Calu3 (cell line): ENCODE results near the gene HIC2. TPM values are rescaled to one million over a fixed set of nuclear protein-coding genes. Genes with fewer than 3 reads are reported as not detected.

Experiments used
- BruUV-seq: library from RNA; stranded (reverse); fragments of 400-500 nt; replicated peaks from 2 replicates; lab custom pipeline; 2021; lab: Mats Ljungman, UMichigan
- CTCF ChIA-PET: fragments of 300-600 bp; sonication (Branson Sonifier 250); formaldehyde crosslinking; loops from one replicate; lab custom pipeline; 2022; ENCODE audit warnings: antibody characterized with exemption; lab: Charles Lee
- DNase-seq: peaks from one replicate; pipeline ENCODE4 v3.0.0; 2022
- H3K27ac Mint-ChIP-seq: one replicate; pipeline ENCODE4 v1.8.0; 2022; ENCODE audit warnings: mixed read lengths; ENCODE audit not compliant: unreplicated experiment
- H3K27me3 Mint-ChIP-seq: one replicate; pipeline ENCODE4 v1.8.0; 2022; ENCODE audit warnings: mixed read lengths; ENCODE audit not compliant: unreplicated experiment
- H3K36me3 Mint-ChIP-seq: one replicate; pipeline ENCODE4 v1.8.0; 2022; ENCODE audit warnings: mild to moderate bottlenecking, moderate library complexity, mixed read lengths; ENCODE audit not compliant: insufficient read depth, unreplicated experiment
- H3K4me1 Mint-ChIP-seq: one replicate; pipeline ENCODE4 v1.8.0; 2022; ENCODE audit warnings: mild to moderate bottlenecking, low read depth, mixed read lengths; ENCODE audit not compliant: unreplicated experiment
- H3K4me3 Mint-ChIP-seq: one replicate; pipeline ENCODE4 v1.8.0; 2022; ENCODE audit warnings: mild to moderate bottlenecking, low read depth, moderate library complexity, mixed read lengths; ENCODE audit not compliant: unreplicated experiment
- H3K9me3 Mint-ChIP-seq: one replicate; pipeline ENCODE4 v1.8.0; 2022; ENCODE audit warnings: low read depth, mixed read lengths; ENCODE audit not compliant: unreplicated experiment
- CTCF ChIP-seq: fragments of 200-600 bp; IDR thresholded peaks from one replicate; pipeline ENCODE4 v1.8.0; 2022; ENCODE audit warnings: antibody characterized with exemption; ENCODE audit not compliant: unreplicated experiment
- intact Hi-C: fragments of 100-400 bp; cut with micrococcal nuclease; formaldehyde crosslinking; loops from one replicate; pipeline ENCODE4 v1.10.0; 2022; ENCODE audit not compliant: unreplicated experiment
- total RNA-seq: library from RNA; stranded (reverse); gene quantifications from 2 replicates; pipeline ENCODE4 v1.2.3, GENCODE V29; 2022

HIC2 gene
- total RNA-seq, 1 experiment from 2014 or later = 7.7 TPM

- no TSS peak for BruUV-seq
- H3K27me3 Mint-ChIP-seq = no peaks in the 10 kb centered on the region
- CTCF ChIA-PET = no interaction called here
- H3K36me3 Mint-ChIP-seq = peaks cover 16% of the 10 kb centered on the region
- DNase-seq = no peak
- H3K27ac Mint-ChIP-seq = no peak overlapping the region
- H3K9me3 Mint-ChIP-seq = no peaks in the 10 kb centered on the region
- intact Hi-C loops = no loop called here
- TF ChIP-seq CTCF = no peak
- H3K4me3 Mint-ChIP-seq = no peak overlapping the region
- H3K4me1 Mint-ChIP-seq = no peaks in the 10 kb centered on the region
These were observed 29.1 kb downstream of the HIC2 start for GRCh38 chr22:21446128-21446826.

GRCh38 chr22:21446827-21447690 is 29.9 kb downstream of the HIC2 start:
- intact Hi-C loops = no loop called here
- CTCF ChIA-PET = no interaction called here
- no peak overlapping the region for H3K27ac Mint-ChIP-seq
- no TSS peak for BruUV-seq
- H3K27me3 Mint-ChIP-seq = no peaks in the 10 kb centered on the region
- peaks cover 16% of the 10 kb centered on the region for H3K36me3 Mint-ChIP-seq
- H3K9me3 Mint-ChIP-seq = no peaks in the 10 kb centered on the region
- H3K4me3 Mint-ChIP-seq = no peak overlapping the region
- no peaks in the 10 kb centered on the region for H3K4me1 Mint-ChIP-seq
- no peak for TF ChIP-seq CTCF
- no peak for DNase-seq

- TF ChIP-seq CTCF = no peak
- BruUV-seq = no TSS peak
- intact Hi-C loops = no loop called here
- Mint-ChIP-seq H3K4me1 (no peaks in the 10 kb centered on the region), H3K4me3 (no peak overlapping the region), H3K9me3 (no peaks in the 10 kb centered on the region), H3K27ac (no peak overlapping the region), H3K36me3 (peaks cover 14% of the 10 kb centered on the region), H3K27me3 (no peaks in the 10 kb centered on the region)
- CTCF ChIA-PET = interaction anchor here (0.5 to 0.6 kb wide), 2 partner anchors 118 to 169 kb away, joined by 3 read pairs; no protein-coding TSS in a partner anchor
- no peak for DNase-seq
These were observed 30.7 kb downstream of the HIC2 start for GRCh38 chr22:21447694-21448402.

GRCh38 chr22:21448627-21449416 is 31.7 kb downstream of the HIC2 start:
- no peaks in the 10 kb centered on the region for H3K27me3 Mint-ChIP-seq
- no peaks in the 10 kb centered on the region for H3K9me3 Mint-ChIP-seq
- CTCF ChIA-PET = interaction anchor here (0.5 to 0.6 kb wide), 2 partner anchors 168 to 486 kb away, joined by 3 read pairs; no protein-coding TSS in a partner anchor
- BruUV-seq = no TSS peak
- no peak overlapping the region for H3K27ac Mint-ChIP-seq
- TF ChIP-seq CTCF = no peak
- no peaks in the 10 kb centered on the region for H3K4me1 Mint-ChIP-seq
- intact Hi-C loops = no loop called here
- no peak for DNase-seq
- peaks cover 10% of the 10 kb centered on the region for H3K36me3 Mint-ChIP-seq
- no peak overlapping the region for H3K4me3 Mint-ChIP-seq
